Pons (tissue), 1 donor: ENCODE measurements around the gene KCNK16.
"Not testable (repeated sequence)": the region's sequence is repeated elsewhere in the genome, so short reads cannot be mapped to it uniquely, and the experiment has no call there.

Experiments used
- DNase-seq: peaks from one replicate; pipeline ENCODE4 v3.0.0-alpha.2; 2016; ENCODE audit warnings: low spot score

The KCNK16 gene

GRCh38 chr6:39309942-39310531, 12.5 kb downstream of the KCNK16 start:
- DNase-seq, result peak; percentile 70

GRCh38 chr6:39307462-39307861, 15.0 kb downstream of the KCNK16 start:
- DNase-seq, result no peak

- no peak for DNase-seq
Measured at GRCh38 chr6:39304951-39305350, 17.6 kb downstream of the KCNK16 start.

GRCh38 chr6:39303425-39304153, 18.9 kb downstream of the KCNK16 start:
- no peak for DNase-seq

- DNase-seq, result peak; percentile 62
Measured at GRCh38 chr6:39302669-39303424, 19.7 kb downstream of the KCNK16 start.

- DNase-seq, result no peak
Measured at GRCh38 chr6:39302011-39302410, 20.5 kb downstream of the KCNK16 start.

GRCh38 chr6:39301606-39302005, 20.9 kb downstream of the KCNK16 start:
- DNase-seq, result no peak

GRCh38 chr6:39300739-39301138, 21.8 kb downstream of the KCNK16 start:
- DNase-seq, result peak; percentile 77

GRCh38 chr6:39298061-39298460, 24.4 kb downstream of the KCNK16 start:
- DNase-seq, result no peak

- DNase-seq, result no peak
Measured at GRCh38 chr6:39296745-39297640, 25.5 kb downstream of the KCNK16 start.

GRCh38 chr6:39295611-39296011, 26.9 kb downstream of the KCNK16 start:
- no peak for DNase-seq

- no peak for DNase-seq
Measured at GRCh38 chr6:39294899-39295298, 27.6 kb downstream of the KCNK16 start.

GRCh38 chr6:39294133-39294532, 28.4 kb downstream of the KCNK16 start:
- DNase-seq, result no peak

- DNase-seq, result no peak
Measured at GRCh38 chr6:39292637-39293036, 29.9 kb downstream of the KCNK16 start.

GRCh38 chr6:39289490-39289889, 33.0 kb downstream of the KCNK16 start:
- DNase-seq, result no peak

- no peak for DNase-seq
Measured at GRCh38 chr6:39287601-39288000, 34.9 kb downstream of the KCNK16 start.

- DNase-seq, result not testable (repeated sequence)
Measured at GRCh38 chr6:39286596-39286995, 35.9 kb downstream of the KCNK16 start.

- DNase-seq, result no peak
Measured at GRCh38 chr6:39282774-39283173, 39.7 kb downstream of the KCNK16 start.

GRCh38 chr6:39281312-39281980, 41.1 kb downstream of the KCNK16 start:
- DNase-seq, result no peak

- DNase-seq, result no peak
Measured at GRCh38 chr6:39280247-39280731, 42.2 kb downstream of the KCNK16 start.

- no peak for DNase-seq
Measured at GRCh38 chr6:39279539-39279938, 43.0 kb downstream of the KCNK16 start.
